Left forelimb (tissue), 1 donor: ENCODE measurements around the gene PAK4.
"Not testable (repeated sequence)": the region's sequence is repeated elsewhere in the genome, so short reads cannot be mapped to it uniquely, and the experiment has no call there.

Experiments used
- DNase-seq: peaks from one replicate; pipeline ENCODE4 v3.0.0-alpha.2; 2018; ENCODE audit warnings: low spot score

PAK4 gene

GRCh38 chr19:39207293-39207836 is 81.8 kb downstream of the PAK4 start:
- DNase-seq: no peak

- DNase-seq: no peak
Measured at GRCh38 chr19:39208175-39208795, 82.7 kb downstream of the PAK4 start.

DNA sequence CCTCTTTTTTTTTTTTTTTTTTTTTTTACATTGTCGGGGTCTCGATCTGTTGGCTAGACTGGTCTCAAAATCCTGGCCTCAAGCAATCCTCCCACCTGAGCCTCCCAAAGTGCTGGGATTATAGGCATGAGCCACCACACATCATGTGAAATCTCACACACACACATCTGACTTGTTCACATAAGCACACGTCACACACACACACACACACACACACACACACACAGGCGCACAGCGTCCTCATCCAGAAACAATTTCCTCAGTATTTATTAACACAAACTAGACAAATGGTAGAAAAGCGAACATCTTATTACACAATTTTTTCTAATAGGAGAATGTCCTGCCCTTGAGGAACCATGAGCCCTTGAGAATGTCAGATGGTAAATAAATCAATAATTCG is 83.6 kb downstream of the PAK4 start:
- no peak for DNase-seq

- no peak for DNase-seq
Measured at GRCh38 chr19:39211731-39212374, 86.3 kb downstream of the PAK4 start.

- DNase-seq: no peak
Measured at GRCh38 chr19:39212375-39212742, 86.8 kb downstream of the PAK4 start.

- DNase-seq: not testable (repeated sequence)
Measured at GRCh38 chr19:39215323-39215722, 89.7 kb downstream of the PAK4 start.

DNA sequence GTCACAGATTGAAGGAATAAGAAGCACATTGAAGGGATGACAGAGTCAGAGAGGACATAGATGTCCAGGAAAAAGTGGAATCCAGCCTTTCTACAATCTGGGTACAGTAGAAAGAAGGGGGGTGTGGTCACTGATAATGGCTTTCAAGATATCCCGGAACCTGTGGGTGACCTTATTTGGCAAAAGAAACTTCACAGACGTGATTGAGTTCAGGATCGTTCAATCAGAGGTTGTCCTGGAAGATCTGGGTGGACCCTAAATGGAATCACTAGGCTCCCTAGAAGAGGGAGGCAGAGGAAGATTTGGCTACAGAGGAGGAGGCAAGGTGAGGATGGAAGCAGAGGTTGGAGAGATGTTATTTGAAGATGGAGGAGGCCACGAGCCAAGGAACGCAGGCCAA is 91.5 kb downstream of the PAK4 start:
- DNase-seq: no peak

- DNase-seq: no peak
Measured at GRCh38 chr19:39218230-39219007, 92.8 kb downstream of the PAK4 start.

GRCh38 chr19:39219108-39219507 is 93.5 kb downstream of the PAK4 start:
- not testable (repeated sequence) for DNase-seq

- DNase-seq: no peak
Measured at GRCh38 chr19:39223703-39224279, 98.2 kb downstream of the PAK4 start.

DNA sequence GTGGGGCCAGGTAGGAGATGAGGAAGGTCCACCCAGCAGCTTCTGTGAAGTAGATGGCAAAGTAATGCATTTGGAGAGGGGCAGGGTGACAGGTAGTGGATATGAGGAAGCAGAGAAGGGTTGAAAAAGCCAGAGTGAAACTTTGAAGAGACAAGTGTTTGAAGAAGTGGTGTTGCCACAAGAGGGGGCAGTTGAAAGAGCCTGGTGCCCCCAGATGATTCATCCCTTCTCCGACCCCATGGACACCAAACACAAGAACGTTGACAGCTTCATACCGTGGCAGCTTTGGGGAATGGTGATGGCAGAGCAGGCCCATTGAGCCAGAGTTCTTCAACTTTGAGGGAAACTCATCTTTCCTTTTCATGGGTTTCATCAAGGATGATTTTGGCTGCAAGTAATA is 99.3 kb downstream of the PAK4 start:
- DNase-seq: no peak
